ENCODE results near the gene HIF1A.

The HIF1A gene

GRCh38 chr14:61661471-61662400 lies 33.6 kb upstream of the HIF1A start:
- Histone ChIP-seq H4K20me1 (ENCODE audit: insufficient read depth, low read length) (no peaks in the 10 kb centered on the region), H3K9ac (ENCODE audit: low read length) (peak overlapping the region; percentile 40; the same call in 1 of the 2 replicates), H2AFZ (ENCODE audit: low read depth, low read length) (0 out of 2 replicates have a peak overlapping the region, but pooled peaks have one; percentile 44), H3K4me1 (ENCODE audit: low read length) (peaks cover 43% of the 10 kb centered on the region), H3K36me3 (replicated peaks; ENCODE audit: low read depth, low read length) (no peaks in the 10 kb centered on the region), H3K27me3 (ENCODE audit: low read depth, low read length) (no peaks in the 10 kb centered on the region), H3K4me3 (ENCODE audit: low read length) (peak overlapping the region; percentile 61), H3K27ac (ENCODE audit: low read length) (peak overlapping the region; percentile 87), H3K9me3 (ENCODE audit: insufficient read depth, low read length) (no peaks in the 10 kb centered on the region), H3K4me2 (ENCODE audit: low read length) (peak overlapping the region; percentile 74), H3K79me2 (ENCODE audit: low read length) (no peaks in the 10 kb centered on the region)
- TF ChIP-seq EZH2phosphoT487 (IDR thresholded peaks at IDR 0.05; ENCODE audit: low read depth), result no peak
- TF ChIP-seq, protein P1, sequence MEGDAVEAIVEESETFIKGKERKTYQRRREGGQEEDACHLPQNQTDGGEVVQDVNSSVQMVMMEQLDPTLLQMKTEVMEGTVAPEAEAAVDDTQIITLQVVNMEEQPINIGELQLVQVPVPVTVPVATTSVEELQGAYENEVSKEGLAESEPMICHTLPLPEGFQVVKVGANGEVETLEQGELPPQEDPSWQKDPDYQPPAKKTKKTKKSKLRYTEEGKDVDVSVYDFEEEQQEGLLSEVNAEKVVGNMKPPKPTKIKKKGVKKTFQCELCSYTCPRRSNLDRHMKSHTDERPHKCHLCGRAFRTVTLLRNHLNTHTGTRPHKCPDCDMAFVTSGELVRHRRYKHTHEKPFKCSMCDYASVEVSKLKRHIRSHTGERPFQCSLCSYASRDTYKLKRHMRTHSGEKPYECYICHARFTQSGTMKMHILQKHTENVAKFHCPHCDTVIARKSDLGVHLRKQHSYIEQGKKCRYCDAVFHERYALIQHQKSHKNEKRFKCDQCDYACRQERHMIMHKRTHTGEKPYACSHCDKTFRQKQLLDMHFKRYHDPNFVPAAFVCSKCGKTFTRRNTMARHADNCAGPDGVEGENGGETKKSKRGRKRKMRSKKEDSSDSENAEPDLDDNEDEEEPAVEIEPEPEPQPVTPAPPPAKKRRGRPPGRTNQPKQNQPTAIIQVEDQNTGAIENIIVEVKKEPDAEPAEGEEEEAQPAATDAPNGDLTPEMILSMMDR (IDR thresholded peaks at IDR 0.05; ENCODE audit: low read depth, low read length), result no peak

DNA sequence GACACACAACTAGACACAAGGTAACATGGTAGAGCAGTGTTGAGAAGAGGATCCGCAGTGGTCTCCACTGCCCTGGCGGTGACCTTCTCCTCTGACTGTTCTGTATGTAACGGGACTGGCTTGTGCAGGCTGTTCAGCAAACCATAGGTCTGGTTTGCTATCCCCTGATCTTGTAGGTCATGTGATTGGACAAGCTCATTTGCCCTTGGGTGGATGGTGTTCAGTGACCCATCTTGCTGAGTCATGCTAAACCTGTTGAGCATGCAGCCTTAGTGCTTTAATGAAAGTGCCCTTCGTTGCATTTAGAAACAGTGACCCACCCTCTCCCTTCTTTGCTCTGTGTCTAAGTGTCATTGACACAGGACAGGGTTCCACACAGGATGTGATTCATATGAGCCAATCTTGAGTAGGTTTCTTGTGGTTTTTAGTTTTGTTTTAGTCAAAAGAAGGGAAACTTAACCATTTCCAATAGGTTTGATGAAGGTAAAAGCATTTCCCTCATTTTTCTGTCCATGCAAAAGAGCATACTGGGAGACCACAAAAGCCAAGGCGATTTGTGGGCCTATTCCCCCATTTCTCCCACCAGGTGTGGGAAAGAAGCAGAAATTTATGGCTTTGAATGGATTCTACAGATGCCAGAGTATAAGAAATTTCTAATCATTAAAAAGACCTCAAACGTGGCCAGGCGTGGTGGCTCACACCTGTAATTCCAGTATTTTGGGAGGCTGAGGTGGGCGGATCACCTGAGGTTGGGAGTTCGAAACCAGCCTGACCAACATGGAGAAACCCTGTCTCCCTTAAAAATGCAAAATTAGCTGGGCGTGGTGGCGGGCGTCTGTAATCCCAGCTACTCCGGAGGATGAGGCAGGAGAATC lies 32.6 kb upstream of the HIF1A start:
- H3K9ac ChIP-seq (ENCODE audit: low read length), result peak overlapping the region; percentile 40; the same call in 1 of the 2 replicates
- H3K4me3 ChIP-seq (ENCODE audit: low read length), result peak overlapping the region; percentile 61
- H2AFZ ChIP-seq (ENCODE audit: low read depth, low read length), result peak overlapping the region; percentile 44; the same call in 1 of the 2 replicates
- peaks cover 43% of the 10 kb centered on the region for H3K4me1 ChIP-seq (ENCODE audit: low read length)
- no peaks in the 10 kb centered on the region for H3K27me3 ChIP-seq (ENCODE audit: low read depth, low read length)
- H4K20me1 ChIP-seq (ENCODE audit: insufficient read depth, low read length), result no peaks in the 10 kb centered on the region
- no peaks in the 10 kb centered on the region for H3K9me3 ChIP-seq (ENCODE audit: insufficient read depth, low read length)
- H3K79me2 ChIP-seq (ENCODE audit: low read length), result no peaks in the 10 kb centered on the region
- TF ChIP-seq, protein P1 (IDR thresholded peaks at IDR 0.05; ENCODE audit: low read depth, low read length), result no peak
- no peak for TF ChIP-seq EZH2phosphoT487 (IDR thresholded peaks at IDR 0.05; ENCODE audit: low read depth)
- H3K36me3 ChIP-seq (replicated peaks; ENCODE audit: low read depth, low read length), result no peaks in the 10 kb centered on the region
- H3K27ac ChIP-seq (ENCODE audit: low read length), result peak overlapping the region; percentile 87
- H3K4me2 ChIP-seq (ENCODE audit: low read length), result peak overlapping the region; percentile 74

- no peaks in the 10 kb centered on the region for H3K79me2 ChIP-seq (ENCODE audit: low read length)
- TF ChIP-seq, protein P1 (IDR thresholded peaks at IDR 0.05; ENCODE audit: low read depth, low read length), result no peak
- TF ChIP-seq EZH2phosphoT487 (IDR thresholded peaks at IDR 0.05; ENCODE audit: low read depth), result no peak
- peak overlapping the region; percentile 87 for H3K27ac ChIP-seq (ENCODE audit: low read length)
- H2AFZ ChIP-seq (ENCODE audit: low read depth, low read length), result no peak overlapping the region
- peak overlapping the region; percentile 74 for H3K4me2 ChIP-seq (ENCODE audit: low read length)
- peak overlapping the region; percentile 61 for H3K4me3 ChIP-seq (ENCODE audit: low read length)
- H3K4me1 ChIP-seq (ENCODE audit: low read length), result peaks cover 43% of the 10 kb centered on the region
- H3K9me3 ChIP-seq (ENCODE audit: insufficient read depth, low read length), result no peaks in the 10 kb centered on the region
- H3K9ac ChIP-seq (ENCODE audit: low read length), result peak overlapping the region; percentile 18; the same call in 1 of the 2 replicates
- no peaks in the 10 kb centered on the region for H3K27me3 ChIP-seq (ENCODE audit: low read depth, low read length)
- no peaks in the 10 kb centered on the region for H3K36me3 ChIP-seq (replicated peaks; ENCODE audit: low read depth, low read length)
- H4K20me1 ChIP-seq (ENCODE audit: insufficient read depth, low read length), result no peaks in the 10 kb centered on the region
Measured at GRCh38 chr14:61663312-61663979, 31.9 kb upstream of the HIF1A start.

Measured in OCI-LY3 (cell line).